NB4 (cell line): ENCODE data around the gene RPL4.

Experiments
- CTCF ChIP-seq: IDR thresholded peaks from one replicate; pipeline ENCODE4 v1.5.1; 2012; ENCODE audit warnings: low read depth, low read length
- MAX ChIP-seq: IDR thresholded peaks from 2 replicates; pipeline ENCODE4 v1.6.1; 2011; ENCODE audit warnings: low read depth, low read length

- no peak for TF ChIP-seq MAX
- TF ChIP-seq CTCF, result no peak
Measured at GRCh38 chr15:66452971-66453580, 51.6 kb downstream of the RPL4 start.
